Type B pancreatic cell (in vitro differentiated cells): Measurements from ENCODE around the gene SEC24C. TPM values are rescaled to one million over a fixed set of nuclear protein-coding genes. Genes with fewer than 3 reads are reported as not detected.
"Not testable (repeated sequence)": the region's sequence is repeated elsewhere in the genome, so short reads cannot be mapped to it uniquely, and the experiment has no call there.

Source experiments
- DNase-seq: peaks from one replicate; pipeline ENCODE4 v3.0.0; 2021; ENCODE audit warnings: mixed read lengths; ENCODE audit not compliant: unreplicated experiment; ENCODE audit errors: extremely low spot score
- H3K27ac Mint-ChIP-seq: 2 replicates; pipeline ENCODE4 v1.8.0; 2021; ENCODE audit warnings: mild to moderate bottlenecking, mixed read lengths
- H3K27me3 Mint-ChIP-seq: 2 replicates; pipeline ENCODE4 v1.8.0; 2021; ENCODE audit warnings: mixed read lengths
- H3K36me3 Mint-ChIP-seq: 2 replicates; pipeline ENCODE4 v1.8.0; 2021; ENCODE audit warnings: mixed read lengths
- H3K4me1 Mint-ChIP-seq: one replicate; pipeline ENCODE4 v1.8.0; 2021; ENCODE audit warnings: mixed read lengths; ENCODE audit not compliant: unreplicated experiment
- H3K4me3 Mint-ChIP-seq: 2 replicates; pipeline ENCODE4 v1.8.0; 2021; ENCODE audit warnings: mild to moderate bottlenecking, mixed read lengths
- H3K9me3 Mint-ChIP-seq: 2 replicates; pipeline ENCODE4 v1.8.0; 2021; ENCODE audit warnings: mixed read lengths
- total RNA-seq: library from RNA; stranded (reverse); gene quantifications from 2 replicates; pipeline ENCODE4 v1.2.1, GENCODE V29; 2021; ENCODE audit warnings: low replicate concordance
- TF ChIP-seq, protein P1 (sequence below): fragments of 200-600 bp; sonication (generic); conservative IDR thresholded peaks from 2 replicates; pipeline ENCODE4 v1.5.0; 2021; ENCODE audit warnings: antibody characterized with exemption, mild to moderate bottlenecking

SEC24C gene
- total RNA-seq, 1 donor from 2014 or later = 75.5 TPM

DNA sequence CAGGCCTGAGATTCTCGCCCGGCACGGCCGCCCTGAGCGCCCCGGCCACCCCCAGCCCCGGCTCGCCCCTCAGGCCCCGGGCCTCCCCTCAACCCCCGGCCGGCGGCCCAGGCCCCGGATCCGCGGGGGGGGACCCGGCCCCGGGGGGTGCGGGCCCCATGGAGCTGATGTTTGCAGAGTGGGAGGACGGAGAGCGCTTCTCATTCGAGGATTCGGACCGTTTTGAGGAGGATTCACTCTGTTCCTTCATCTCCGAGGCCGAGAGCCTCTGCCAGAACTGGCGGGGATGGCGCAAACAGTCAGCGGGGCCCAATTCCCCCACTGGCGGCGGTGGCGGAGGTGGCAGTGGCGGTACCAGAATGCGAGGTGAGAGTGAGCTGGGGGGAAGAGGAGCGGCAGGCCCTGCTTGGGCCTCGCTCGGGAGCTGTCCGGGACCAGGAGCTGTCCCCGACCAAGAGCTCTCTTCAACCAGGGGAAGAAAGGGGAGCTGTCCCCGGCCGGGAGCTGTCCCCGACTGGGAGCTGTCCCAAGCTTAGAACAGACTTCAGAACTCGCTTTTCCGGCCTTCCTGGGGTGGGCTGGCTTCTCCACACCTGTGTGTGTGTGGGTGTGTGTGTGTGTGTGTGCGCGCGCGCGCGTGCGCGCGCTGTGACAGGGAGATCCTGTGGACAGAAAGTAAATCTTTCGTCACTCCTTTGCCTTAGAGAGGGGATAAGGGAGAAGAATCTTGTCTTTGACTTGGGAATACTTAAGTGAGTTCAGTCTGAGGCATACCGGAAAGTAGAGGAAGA is 41.7 kb downstream of the SEC24C start:
- DNase-seq = no peak
- H3K27me3 Mint-ChIP-seq = no peaks in the 10 kb centered on the region
- H3K4me3 Mint-ChIP-seq = peak overlapping the region; percentile 92
- H3K36me3 Mint-ChIP-seq = no peaks in the 10 kb centered on the region
- peaks cover 22% of the 10 kb centered on the region for H3K4me1 Mint-ChIP-seq
- H3K9me3 Mint-ChIP-seq = no peaks in the 10 kb centered on the region
- TF ChIP-seq, protein P1, sequence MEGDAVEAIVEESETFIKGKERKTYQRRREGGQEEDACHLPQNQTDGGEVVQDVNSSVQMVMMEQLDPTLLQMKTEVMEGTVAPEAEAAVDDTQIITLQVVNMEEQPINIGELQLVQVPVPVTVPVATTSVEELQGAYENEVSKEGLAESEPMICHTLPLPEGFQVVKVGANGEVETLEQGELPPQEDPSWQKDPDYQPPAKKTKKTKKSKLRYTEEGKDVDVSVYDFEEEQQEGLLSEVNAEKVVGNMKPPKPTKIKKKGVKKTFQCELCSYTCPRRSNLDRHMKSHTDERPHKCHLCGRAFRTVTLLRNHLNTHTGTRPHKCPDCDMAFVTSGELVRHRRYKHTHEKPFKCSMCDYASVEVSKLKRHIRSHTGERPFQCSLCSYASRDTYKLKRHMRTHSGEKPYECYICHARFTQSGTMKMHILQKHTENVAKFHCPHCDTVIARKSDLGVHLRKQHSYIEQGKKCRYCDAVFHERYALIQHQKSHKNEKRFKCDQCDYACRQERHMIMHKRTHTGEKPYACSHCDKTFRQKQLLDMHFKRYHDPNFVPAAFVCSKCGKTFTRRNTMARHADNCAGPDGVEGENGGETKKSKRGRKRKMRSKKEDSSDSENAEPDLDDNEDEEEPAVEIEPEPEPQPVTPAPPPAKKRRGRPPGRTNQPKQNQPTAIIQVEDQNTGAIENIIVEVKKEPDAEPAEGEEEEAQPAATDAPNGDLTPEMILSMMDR = no peak
- H3K27ac Mint-ChIP-seq = peak overlapping the region; percentile 99

- Mint-ChIP-seq H3K4me3 (peak overlapping the region; percentile 92), H3K4me1 (peaks cover 22% of the 10 kb centered on the region), H3K9me3 (no peaks in the 10 kb centered on the region), H3K36me3 (no peaks in the 10 kb centered on the region), H3K27ac (peak overlapping the region; percentile 84), H3K27me3 (no peaks in the 10 kb centered on the region)
- DNase-seq = no peak
- TF ChIP-seq, protein P1 = no peak
Measured at GRCh38 chr10:73786512-73786885, 42.3 kb downstream of the SEC24C start.

DNA sequence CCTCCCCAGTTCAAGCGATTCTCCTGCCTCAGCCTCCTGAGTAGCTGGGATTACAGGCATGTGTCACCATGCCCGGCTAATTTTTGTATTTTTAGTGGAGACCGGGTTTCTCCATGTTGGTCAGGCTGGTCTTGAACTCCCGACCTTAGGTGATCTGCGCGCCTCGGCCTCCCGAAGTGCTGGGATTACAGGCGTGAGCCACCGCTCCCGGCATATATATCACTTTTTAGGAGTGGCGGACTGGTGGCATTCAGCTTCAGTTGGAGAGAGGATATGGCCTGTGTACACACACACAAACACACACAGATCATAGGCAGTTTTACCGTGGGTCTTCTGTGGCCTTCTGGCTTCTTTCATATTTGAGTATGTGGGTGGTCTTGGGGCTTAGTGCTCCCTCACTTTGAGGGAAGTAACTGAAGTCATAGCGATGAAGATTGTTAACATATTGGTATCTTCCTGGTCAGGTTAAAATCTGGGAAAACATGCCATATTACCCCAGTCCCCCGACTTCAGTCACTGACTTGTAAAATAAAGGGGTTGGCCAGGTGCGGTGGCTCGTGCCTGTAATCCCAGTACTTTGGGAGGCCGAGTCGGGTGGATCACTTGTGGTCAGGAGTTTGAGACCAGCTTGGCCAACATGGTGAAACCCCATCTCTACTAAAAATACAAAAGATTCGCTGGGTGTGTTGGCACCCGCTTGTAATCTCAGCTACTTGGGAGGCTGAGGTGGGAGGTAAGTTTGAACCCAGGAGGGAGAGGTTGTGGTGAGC is 43.0 kb downstream of the SEC24C start:
- not testable (repeated sequence) for H3K27ac Mint-ChIP-seq, H3K9me3 Mint-ChIP-seq, H3K36me3 Mint-ChIP-seq, DNase-seq, H3K27me3 Mint-ChIP-seq
- Mint-ChIP-seq H3K4me3 (peak overlapping the region; percentile 92), H3K4me1 (peaks cover 18% of the 10 kb centered on the region)

DNA sequence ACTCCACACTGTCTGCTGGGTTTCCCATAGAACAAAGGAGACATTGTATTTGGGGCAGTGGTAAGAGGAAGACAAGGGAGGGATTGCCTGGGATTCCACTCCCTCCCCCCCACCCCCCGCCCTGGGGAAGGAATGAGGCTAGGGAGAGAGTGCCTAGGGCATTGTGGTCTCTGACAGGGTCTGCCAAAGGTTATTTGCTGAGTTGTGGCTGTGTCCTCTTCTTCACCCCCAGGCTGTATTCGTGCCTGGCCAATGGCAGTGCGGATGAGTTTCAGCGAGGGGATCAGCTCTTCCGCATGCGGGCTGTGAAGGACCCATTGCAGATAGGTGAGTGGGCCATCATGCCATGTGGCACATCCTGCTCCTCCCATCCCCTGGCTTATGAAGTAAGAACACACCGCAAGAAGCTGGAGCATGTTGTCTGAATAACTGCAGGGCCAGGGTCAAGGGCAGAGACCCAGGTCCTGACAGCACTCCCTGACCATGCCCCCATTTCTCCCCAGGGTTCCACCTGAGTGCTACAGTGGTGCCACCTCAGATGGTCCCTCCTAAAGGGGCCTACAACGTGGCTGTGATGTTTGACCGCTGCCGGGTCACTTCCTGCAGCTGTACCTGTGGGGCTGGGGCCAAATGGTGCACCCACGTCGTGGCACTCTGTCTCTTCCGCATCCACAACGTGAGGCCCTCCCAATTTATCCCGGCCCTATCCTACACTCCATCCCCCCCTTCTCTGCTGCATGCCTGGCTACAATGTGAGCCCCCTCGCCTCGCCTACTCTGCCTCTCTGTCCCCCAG is 44.9 kb downstream of the SEC24C start:
- H3K27ac Mint-ChIP-seq = no peak overlapping the region
- no peaks in the 10 kb centered on the region for H3K27me3 Mint-ChIP-seq
- no peak for DNase-seq
- TF ChIP-seq, protein P1 = no peak
- no peaks in the 10 kb centered on the region for H3K36me3 Mint-ChIP-seq
- H3K4me3 Mint-ChIP-seq = peak overlapping the region; percentile 45
- H3K4me1 Mint-ChIP-seq = peaks cover 9% of the 10 kb centered on the region
- no peaks in the 10 kb centered on the region for H3K9me3 Mint-ChIP-seq

DNA sequence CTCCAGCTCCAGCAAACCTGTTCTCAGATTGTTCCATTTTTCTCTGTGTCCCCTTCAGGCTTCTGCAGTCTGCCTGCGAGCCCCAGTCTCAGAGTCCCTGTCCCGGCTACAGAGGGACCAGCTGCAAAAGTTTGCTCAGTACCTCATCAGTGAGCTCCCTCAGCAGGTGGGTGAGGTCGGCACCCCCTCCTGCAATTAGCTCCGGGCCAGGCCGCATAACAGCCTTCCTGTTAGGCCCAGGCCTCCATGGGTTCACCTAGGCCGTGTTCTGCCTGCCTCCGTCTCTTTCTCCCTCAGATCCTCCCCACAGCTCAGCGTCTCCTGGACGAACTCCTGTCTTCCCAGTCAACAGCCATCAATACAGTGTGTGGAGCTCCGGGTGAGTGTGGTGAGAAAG is 45.5 kb downstream of the SEC24C start:
- H3K36me3 Mint-ChIP-seq = peaks cover 4% of the 10 kb centered on the region
- peaks cover 7% of the 10 kb centered on the region for H3K4me1 Mint-ChIP-seq
- no peaks in the 10 kb centered on the region for H3K27me3 Mint-ChIP-seq
- H3K4me3 Mint-ChIP-seq = peak overlapping the region; percentile 45
- no peak overlapping the region for H3K27ac Mint-ChIP-seq
- TF ChIP-seq, protein P1 = no peak
- no peaks in the 10 kb centered on the region for H3K9me3 Mint-ChIP-seq
- no peak for DNase-seq
